HG02885 (cell line): ENCODE measurements around the gene FAM89B.

Experiments used
- ATAC-seq: cut with Tn5 transposase; IDR thresholded peaks from one replicate; pipeline ENCODE4 v1.9.1; 2021; ENCODE audit warnings: mild to moderate bottlenecking; ENCODE audit not compliant: unreplicated experiment, poor library complexity

FAM89B gene

GRCh38 chr11:65585396-65586246 is 13.3 kb downstream of the FAM89B start:
- ATAC-seq: no peak

- no peak for ATAC-seq
These were observed 13.9 kb downstream of the FAM89B start for GRCh38 chr11:65586247-65586630.

GRCh38 chr11:65586676-65587075 is 14.3 kb downstream of the FAM89B start:
- ATAC-seq: no peak

GRCh38 chr11:65588199-65589054 is 16.1 kb downstream of the FAM89B start:
- peak; percentile 76 for ATAC-seq

GRCh38 chr11:65589444-65590239 is 17.3 kb downstream of the FAM89B start:
- ATAC-seq: no peak

- no peak for ATAC-seq
These were observed 18.0 kb downstream of the FAM89B start for GRCh38 chr11:65590240-65590738.

- no peak for ATAC-seq
These were observed 19.9 kb downstream of the FAM89B start for GRCh38 chr11:65591939-65592857.

- ATAC-seq: no peak
These were observed 20.6 kb downstream of the FAM89B start for GRCh38 chr11:65592858-65593517.

GRCh38 chr11:65593518-65594414 is 21.4 kb downstream of the FAM89B start:
- ATAC-seq: no peak

GRCh38 chr11:65595131-65595530 is 22.8 kb downstream of the FAM89B start:
- ATAC-seq: no peak

- ATAC-seq: no peak
These were observed 23.4 kb downstream of the FAM89B start, which contains the start of gene KCNK7 for GRCh38 chr11:65595543-65596281. Gene KCNK7 (minus strand): TSS chr11:65595800. CDS start chr11:65595772, 28 bp downstream.

GRCh38 chr11:65596520-65596919 is 24.2 kb downstream of the FAM89B start:
- no peak for ATAC-seq

- ATAC-seq: no peak
These were observed 25.9 kb downstream of the FAM89B start for GRCh38 chr11:65598258-65598699.

GRCh38 chr11:65599216-65599954 is 27.0 kb downstream of the FAM89B start:
- no peak for ATAC-seq

- no peak for ATAC-seq
These were observed 27.6 kb downstream of the FAM89B start for GRCh38 chr11:65599955-65600246.

GRCh38 chr11:65604258-65604657 is 31.9 kb downstream of the FAM89B start:
- ATAC-seq: no peak
